Subcutaneous abdominal adipose tissue (tissue), 5 donors: ENCODE results near the gene FGD3.

Source experiments
- H3K27ac ChIP-seq: one replicate; pipeline ENCODE4 v1.7.0; 2013; ENCODE audit warnings: low read depth, mild to moderate bottlenecking, inconsistent platforms, low read length, moderate library complexity
- H3K27me3 ChIP-seq, 5 donors: one replicate each; pipeline ENCODE4 v1.7.0; 2013; ENCODE audit warnings: low read length in 5 of 5, inconsistent platforms in 1 of 5; ENCODE audit not compliant: control insufficient read depth in 5 of 5, insufficient read depth in 4 of 5
- H3K36me3 ChIP-seq, 5 donors: one replicate each; pipeline ENCODE4 v1.7.0; 2013; ENCODE audit warnings: low read length in 5 of 5; ENCODE audit not compliant: control insufficient read depth in 5 of 5, insufficient read depth in 5 of 5
- H3K4me1 ChIP-seq, 5 donors: one replicate each; pipeline ENCODE4 v1.7.0; 2013; ENCODE audit warnings: low read length in 5 of 5, mild to moderate bottlenecking in 3 of 5, moderate library complexity in 1 of 5; ENCODE audit not compliant: control insufficient read depth in 5 of 5, insufficient read depth in 5 of 5
- H3K4me3 ChIP-seq, 5 donors: one replicate each; pipeline ENCODE4 v1.7.0; 2013; ENCODE audit warnings: low read length in 5 of 5, low read depth in 1 of 5
- H3K9ac ChIP-seq, 5 donors: one replicate each; pipeline ENCODE4 v1.7.0; 2013; ENCODE audit warnings: low read length in 5 of 5, mild to moderate bottlenecking in 4 of 5, moderate library complexity in 3 of 5
- H3K9me3 ChIP-seq, 5 donors: one replicate each; pipeline ENCODE4 v1.7.0; 2013; ENCODE audit warnings: low read length in 5 of 5; ENCODE audit not compliant: control insufficient read depth in 5 of 5
- donor health status: healthy.
- donor health status: healthy.
- donor health status: healthy.
- donor health status: healthy.
- donor health status: healthy.

The FGD3 gene

DNA sequence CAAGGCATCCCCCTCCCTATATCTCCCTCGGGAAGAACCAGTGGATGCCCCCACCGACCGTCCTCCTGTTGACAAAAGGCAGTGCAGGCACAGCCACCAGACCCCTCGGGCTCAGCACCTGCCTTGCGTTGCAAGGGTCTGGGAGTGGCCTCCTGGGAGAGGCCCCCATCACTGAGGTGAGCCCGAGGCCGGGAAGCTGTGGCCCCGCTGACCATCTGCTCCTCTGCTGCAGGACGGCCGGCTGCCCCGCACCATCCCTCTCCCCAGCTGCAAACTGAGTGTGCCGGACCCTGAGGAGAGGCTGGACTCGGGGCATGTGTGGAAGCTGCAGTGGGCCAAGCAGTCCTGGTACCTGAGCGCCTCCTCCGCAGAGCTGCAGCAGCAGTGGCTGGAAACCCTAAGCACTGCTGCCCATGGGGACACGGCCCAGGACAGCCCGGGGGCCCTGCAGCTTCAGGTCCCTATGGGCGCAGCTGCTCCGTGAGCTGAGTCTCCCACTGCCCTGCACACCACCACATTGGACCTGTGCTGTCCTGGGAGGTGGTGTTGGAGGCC lies 87.9 kb downstream of the FGD3 start:
- Histone ChIP-seq H3K27ac (no peak overlapping the region), H3K27me3 (peaks cover 0 to 14% (median 4%) of the 10 kb centered on the region in 5 donors), H3K36me3 (peaks cover 0 to 15% (median 0%) of the 10 kb centered on the region in 5 donors), H3K9me3 (no peaks in the 10 kb centered on the region), H3K4me3 (no peak overlapping the region), H3K9ac (no peak overlapping the region), H3K4me1 (peaks cover 0 to 52% (median 19%) of the 10 kb centered on the region in 5 donors)

DNA sequence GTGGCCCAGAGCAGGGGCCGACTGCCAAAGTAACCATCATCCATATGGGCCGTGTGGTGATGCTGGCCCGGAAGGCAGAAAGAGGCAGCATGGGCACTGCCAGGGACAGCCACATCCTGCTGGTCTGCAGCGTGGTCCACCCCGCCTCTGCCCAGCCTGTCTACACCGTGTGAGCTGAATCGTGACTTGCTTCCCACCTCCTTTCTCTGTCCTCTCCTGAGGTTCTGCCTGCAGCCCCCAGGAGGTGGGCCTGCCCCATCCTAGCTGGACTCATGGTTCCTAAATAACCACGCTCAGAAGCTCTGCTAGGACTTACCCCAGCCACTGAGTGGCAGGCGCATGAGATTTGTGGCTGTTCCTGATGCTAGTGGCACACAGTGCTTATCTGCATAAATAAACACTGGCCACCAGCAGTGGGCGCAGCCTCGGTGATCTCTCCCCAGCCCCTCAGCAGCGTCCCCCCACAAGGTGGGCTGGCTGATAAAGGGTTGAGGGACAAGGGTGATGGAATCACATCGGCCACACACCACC lies 88.6 kb downstream of the FGD3 start:
- Histone ChIP-seq H3K27ac (no peak overlapping the region), H3K9me3 (no peaks in the 10 kb centered on the region), H3K36me3 (peaks cover 0 to 12% (median 0%) of the 10 kb centered on the region in 5 donors), H3K4me1 (peaks cover 0 to 52% (median 19%) of the 10 kb centered on the region in 5 donors), H3K4me3 (no peak overlapping the region), H3K9ac (no peak overlapping the region), H3K27me3 (peaks cover 0 to 14% (median 4%) of the 10 kb centered on the region in 5 donors)

- Histone ChIP-seq H3K27me3 (peaks cover 0 to 14% (median 4%) of the 10 kb centered on the region in 5 donors), H3K36me3 (peaks cover 0 to 10% (median 0%) of the 10 kb centered on the region in 5 donors), H3K9ac (no peak overlapping the region), H3K27ac (no peak overlapping the region), H3K4me3 (no peak overlapping the region), H3K9me3 (no peaks in the 10 kb centered on the region), H3K4me1 (peaks cover 0 to 52% (median 19%) of the 10 kb centered on the region in 5 donors)
Measured at GRCh38 chr9:93036887-93037475, 89.7 kb downstream of the FGD3 start.

DNA sequence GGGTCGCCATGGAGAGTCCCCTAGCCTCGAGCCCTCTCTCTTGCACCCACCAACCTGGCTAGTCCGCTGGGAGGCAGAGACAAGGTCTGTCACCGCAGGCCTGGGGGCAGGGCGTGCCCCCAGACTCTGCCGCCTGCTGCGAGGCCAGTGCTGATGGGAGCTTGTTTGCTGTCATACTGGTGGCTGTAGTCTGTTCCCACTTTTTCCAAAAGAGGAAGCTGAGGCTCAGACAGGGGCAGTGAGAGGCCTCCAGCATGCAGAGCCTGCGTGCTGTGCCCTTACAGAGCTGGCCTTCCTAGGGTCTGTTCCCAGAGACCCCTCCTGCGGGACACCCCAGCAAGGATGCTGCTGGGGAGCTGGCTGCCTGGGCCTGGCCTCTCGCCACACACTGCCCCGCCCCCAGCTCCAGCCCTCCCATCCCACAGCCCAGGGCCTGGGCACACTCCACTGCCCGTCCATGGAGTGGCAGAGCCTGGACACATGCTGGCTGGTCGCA lies 90.2 kb downstream of the FGD3 start:
- peaks cover 0 to 46% (median 19%) of the 10 kb centered on the region in 5 donors for H3K4me1 ChIP-seq
- no peak overlapping the region for H3K27ac ChIP-seq
- H3K9me3 ChIP-seq: no peaks in the 10 kb centered on the region
- H3K36me3 ChIP-seq: peaks cover 0 to 10% (median 0%) of the 10 kb centered on the region in 5 donors
- H3K4me3 ChIP-seq: no peak overlapping the region
- H3K27me3 ChIP-seq: peaks cover 0 to 10% (median 4%) of the 10 kb centered on the region in 5 donors
- no peak overlapping the region for H3K9ac ChIP-seq

- Histone ChIP-seq H3K4me3 (no peak overlapping the region), H3K9me3 (no peaks in the 10 kb centered on the region), H3K27ac (no peak overlapping the region), H3K36me3 (peaks cover 0 to 10% (median 0%) of the 10 kb centered on the region in 5 donors), H3K27me3 (peaks cover 0 to 7% (median 4%) of the 10 kb centered on the region in 5 donors), H3K9ac (no peak overlapping the region), H3K4me1 (peaks cover 0 to 35% (median 16%) of the 10 kb centered on the region in 5 donors)
Measured at GRCh38 chr9:93038918-93039317, 91.6 kb downstream of the FGD3 start.

- peaks cover 0 to 29% (median 13%) of the 10 kb centered on the region in 5 donors for H3K4me1 ChIP-seq
- no peaks in the 10 kb centered on the region for H3K9me3 ChIP-seq
- H3K27ac ChIP-seq: no peak overlapping the region
- peaks cover 0 to 10% (median 0%) of the 10 kb centered on the region in 5 donors for H3K36me3 ChIP-seq
- H3K27me3 ChIP-seq: peaks cover 0 to 4% (median 1%) of the 10 kb centered on the region in 5 donors
- no peak overlapping the region for H3K9ac ChIP-seq
- no peak overlapping the region for H3K4me3 ChIP-seq
Measured at GRCh38 chr9:93039456-93039855, 92.1 kb downstream of the FGD3 start.

DNA sequence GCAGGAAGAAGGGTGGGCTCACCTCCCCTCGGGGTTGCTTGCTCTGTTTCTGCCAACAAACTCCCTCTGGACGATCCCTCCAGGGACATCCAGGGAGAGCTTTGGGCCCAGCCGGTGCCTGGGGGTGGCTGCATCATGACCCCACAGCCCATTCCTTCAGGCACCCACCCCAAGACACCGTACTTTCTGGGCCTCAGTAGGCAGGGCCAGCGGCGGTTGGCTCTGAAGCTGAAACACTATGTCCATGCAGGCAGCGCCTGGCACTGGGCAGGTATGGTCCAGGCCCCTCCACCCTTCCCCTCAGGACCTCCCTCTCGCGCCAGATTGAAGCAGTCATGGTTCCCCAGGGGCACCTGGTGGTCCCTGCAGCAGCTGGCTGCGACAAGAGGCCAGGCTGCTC lies 92.7 kb downstream of the FGD3 start:
- no peak overlapping the region for H3K9ac ChIP-seq
- peaks cover 0 to 8% (median 0%) of the 10 kb centered on the region in 5 donors for H3K36me3 ChIP-seq
- no peaks in the 10 kb centered on the region for H3K9me3 ChIP-seq
- H3K4me1 ChIP-seq: peaks cover 0 to 25% (median 13%) of the 10 kb centered on the region in 5 donors
- H3K4me3 ChIP-seq: no peak overlapping the region
- H3K27me3 ChIP-seq: peaks cover 0 to 4% (median 0%) of the 10 kb centered on the region in 5 donors
- no peak overlapping the region for H3K27ac ChIP-seq

GRCh38 chr9:93040409-93040808 lies 93.1 kb downstream of the FGD3 start:
- peaks cover 0 to 25% (median 13%) of the 10 kb centered on the region in 5 donors for H3K4me1 ChIP-seq
- no peak overlapping the region for H3K27ac ChIP-seq
- peaks cover 0 to 4% (median 0%) of the 10 kb centered on the region in 5 donors for H3K27me3 ChIP-seq
- H3K4me3 ChIP-seq: no peak overlapping the region
- peaks cover 0 to 4% (median 0%) of the 10 kb centered on the region in 5 donors for H3K36me3 ChIP-seq
- H3K9ac ChIP-seq: no peak overlapping the region
- H3K9me3 ChIP-seq: no peaks in the 10 kb centered on the region

DNA sequence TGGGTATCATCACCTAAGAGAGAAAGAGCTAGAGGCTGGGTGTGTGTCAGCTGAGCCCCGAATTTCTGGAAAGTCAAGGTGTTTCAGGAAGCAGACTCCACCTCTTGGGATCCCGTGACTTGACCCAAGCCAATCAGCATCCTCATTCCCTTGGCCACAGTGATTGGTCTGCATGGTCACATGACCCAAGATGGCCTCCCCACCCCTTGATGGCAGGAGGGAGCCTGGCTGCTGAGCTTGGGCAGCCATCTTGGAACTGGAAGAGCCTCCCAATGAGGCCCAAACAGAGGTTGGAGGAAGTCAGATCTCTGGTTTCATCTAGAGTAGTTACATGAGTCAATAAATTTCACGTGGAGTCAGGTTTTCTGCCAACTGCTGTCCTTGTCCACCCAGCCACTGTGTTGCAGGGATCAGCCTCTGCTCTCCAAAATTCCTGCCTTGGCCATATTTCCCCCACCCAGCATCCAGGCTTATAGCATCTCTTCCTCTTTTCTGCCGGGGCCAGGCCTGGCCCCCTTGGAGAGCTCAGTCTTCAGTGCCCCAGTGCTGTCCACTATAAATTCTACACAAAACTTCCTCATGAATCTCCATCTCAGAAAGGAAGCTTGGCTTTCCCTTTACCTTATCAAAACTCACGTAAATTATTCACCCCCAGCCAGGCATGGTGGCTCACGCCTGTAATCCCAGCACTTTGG lies 93.9 kb downstream of the FGD3 start:
- Histone ChIP-seq H3K4me1 (peaks cover 0 to 25% (median 13%) of the 10 kb centered on the region in 5 donors), H3K9ac (no peak overlapping the region), H3K9me3 (no peaks in the 10 kb centered on the region), H3K27me3 (peaks cover 0 to 4% (median 0%) of the 10 kb centered on the region in 5 donors), H3K36me3 (no peaks in the 10 kb centered on the region), H3K27ac (no peak overlapping the region), H3K4me3 (no peak overlapping the region)
